Measurements from ENCODE around the gene TPK1. TPM values are rescaled to one million over a fixed set of nuclear protein-coding genes. Genes with fewer than 3 reads are reported as not detected.

The TPK1 gene
- total RNA-seq, 1 donor from 2014 or later: 0.77 TPM

DNA sequence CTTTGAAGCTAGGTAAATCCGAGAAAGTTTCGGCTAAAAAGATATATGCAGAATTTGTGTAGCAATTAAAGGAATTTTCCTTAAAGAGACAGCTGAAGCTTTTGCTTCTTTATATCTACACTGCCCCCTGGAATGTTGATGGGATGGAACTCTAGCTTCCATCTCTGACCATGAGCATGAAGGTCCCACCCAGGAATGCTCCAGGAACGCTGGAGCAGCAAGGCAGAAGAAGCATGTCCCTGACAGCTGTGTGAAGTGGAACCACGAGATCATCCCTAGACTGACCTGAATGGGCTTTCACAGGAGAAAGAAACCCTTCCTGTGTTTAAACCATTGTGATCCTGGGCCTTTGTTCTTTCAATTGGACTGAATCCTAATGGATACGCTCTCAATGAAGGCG, 332.6 kb downstream of the TPK1 start:
- H3K27ac Mint-ChIP-seq (ENCODE audit: unreplicated experiment): no peak overlapping the region
- no peak overlapping the region for H3K4me3 Mint-ChIP-seq (ENCODE audit: unreplicated experiment)
- TF ChIP-seq, protein P1, sequence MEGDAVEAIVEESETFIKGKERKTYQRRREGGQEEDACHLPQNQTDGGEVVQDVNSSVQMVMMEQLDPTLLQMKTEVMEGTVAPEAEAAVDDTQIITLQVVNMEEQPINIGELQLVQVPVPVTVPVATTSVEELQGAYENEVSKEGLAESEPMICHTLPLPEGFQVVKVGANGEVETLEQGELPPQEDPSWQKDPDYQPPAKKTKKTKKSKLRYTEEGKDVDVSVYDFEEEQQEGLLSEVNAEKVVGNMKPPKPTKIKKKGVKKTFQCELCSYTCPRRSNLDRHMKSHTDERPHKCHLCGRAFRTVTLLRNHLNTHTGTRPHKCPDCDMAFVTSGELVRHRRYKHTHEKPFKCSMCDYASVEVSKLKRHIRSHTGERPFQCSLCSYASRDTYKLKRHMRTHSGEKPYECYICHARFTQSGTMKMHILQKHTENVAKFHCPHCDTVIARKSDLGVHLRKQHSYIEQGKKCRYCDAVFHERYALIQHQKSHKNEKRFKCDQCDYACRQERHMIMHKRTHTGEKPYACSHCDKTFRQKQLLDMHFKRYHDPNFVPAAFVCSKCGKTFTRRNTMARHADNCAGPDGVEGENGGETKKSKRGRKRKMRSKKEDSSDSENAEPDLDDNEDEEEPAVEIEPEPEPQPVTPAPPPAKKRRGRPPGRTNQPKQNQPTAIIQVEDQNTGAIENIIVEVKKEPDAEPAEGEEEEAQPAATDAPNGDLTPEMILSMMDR (IDR thresholded peaks at IDR 0.05; ENCODE audit: unreplicated experiment): no peak
- no peaks in the 10 kb centered on the region for H3K4me1 Mint-ChIP-seq (ENCODE audit: unreplicated experiment)
- no peaks in the 10 kb centered on the region for H3K9me3 Mint-ChIP-seq (ENCODE audit: unreplicated experiment)
- H3K27me3 Mint-ChIP-seq (ENCODE audit: unreplicated experiment): no peaks in the 10 kb centered on the region
- no peak for DNase-seq (ENCODE audit: low spot score)
- H3K36me3 Mint-ChIP-seq (ENCODE audit: low read depth, unreplicated experiment): no peaks in the 10 kb centered on the region

DNA sequence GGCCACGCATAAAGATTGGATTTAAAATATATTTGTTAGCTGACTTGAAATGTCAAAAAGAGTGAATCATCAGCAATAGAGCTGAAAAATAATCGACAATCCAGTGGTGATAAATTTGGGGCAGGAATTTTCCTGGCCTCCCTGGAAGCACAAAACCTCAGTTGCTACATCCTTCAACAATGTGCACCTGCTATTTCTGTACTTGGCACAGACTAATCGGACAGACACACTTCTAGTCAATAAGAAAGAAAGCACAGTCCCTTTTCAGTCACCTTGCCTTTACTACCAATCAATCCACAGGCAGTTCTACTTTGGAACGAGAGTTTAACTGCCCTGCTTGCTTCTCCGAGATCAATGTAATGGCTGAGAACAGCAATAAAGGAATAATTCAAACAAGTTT, 335.6 kb downstream of the TPK1 start:
- no peak for DNase-seq (ENCODE audit: low spot score)
- H3K9me3 Mint-ChIP-seq (ENCODE audit: unreplicated experiment): no peaks in the 10 kb centered on the region

DNA sequence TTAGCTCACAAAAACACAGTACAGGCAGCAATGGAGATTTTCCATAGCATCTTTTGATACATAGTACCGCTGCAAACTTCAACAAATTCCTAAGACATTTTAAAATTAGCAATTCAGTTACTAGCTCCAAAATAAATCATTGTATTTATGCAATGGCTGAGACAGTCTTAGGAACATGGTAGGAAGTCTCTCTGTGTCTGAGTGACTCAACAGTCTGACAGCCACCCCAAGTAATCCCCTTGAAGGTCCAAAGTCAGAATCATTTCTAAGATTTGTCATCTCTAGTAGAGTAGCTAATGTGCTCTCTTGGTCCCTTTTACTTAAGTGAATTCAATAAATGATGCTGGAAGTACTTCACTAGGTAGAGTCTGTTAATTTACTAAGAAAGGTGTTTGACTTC, 338.6 kb downstream of the TPK1 start:
- TF ChIP-seq, protein P1 (IDR thresholded peaks at IDR 0.05; ENCODE audit: unreplicated experiment): no peak
- DNase-seq (ENCODE audit: low spot score): no peak
- Mint-ChIP-seq H3K36me3 (ENCODE audit: low read depth, unreplicated experiment) (no peaks in the 10 kb centered on the region), H3K27me3 (ENCODE audit: unreplicated experiment) (no peaks in the 10 kb centered on the region), H3K9me3 (ENCODE audit: unreplicated experiment) (no peaks in the 10 kb centered on the region), H3K4me3 (ENCODE audit: unreplicated experiment) (no peak overlapping the region), H3K4me1 (ENCODE audit: unreplicated experiment) (no peaks in the 10 kb centered on the region), H3K27ac (ENCODE audit: unreplicated experiment) (no peak overlapping the region)

More for the DNA sequence above, 335.6 kb downstream of the TPK1 start:
- TF ChIP-seq, protein P1 (IDR thresholded peaks at IDR 0.05; ENCODE audit: unreplicated experiment): no peak
- Mint-ChIP-seq H3K27ac (ENCODE audit: unreplicated experiment) (no peak overlapping the region), H3K4me1 (ENCODE audit: unreplicated experiment) (no peaks in the 10 kb centered on the region), H3K36me3 (ENCODE audit: low read depth, unreplicated experiment) (no peaks in the 10 kb centered on the region), H3K4me3 (ENCODE audit: unreplicated experiment) (no peak overlapping the region), H3K27me3 (ENCODE audit: unreplicated experiment) (no peaks in the 10 kb centered on the region)

DNA sequence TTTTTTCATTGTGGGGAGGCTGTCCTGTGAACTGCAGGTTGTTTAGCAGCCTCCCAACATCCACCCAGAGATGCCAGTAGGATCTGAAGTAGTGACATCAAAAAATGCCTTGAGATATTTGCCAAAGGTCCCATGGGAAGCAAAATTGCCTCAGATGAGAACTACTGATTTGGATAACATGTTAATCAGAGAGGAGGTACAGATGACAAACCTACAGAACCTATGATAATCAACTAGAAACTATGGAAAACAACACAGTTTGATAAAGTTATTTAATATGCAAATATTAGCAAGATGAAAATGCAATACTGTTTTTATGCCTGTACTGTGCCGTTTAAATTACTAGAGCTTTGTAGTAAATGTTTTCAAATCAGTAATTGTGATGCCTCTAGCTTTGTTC, 341.5 kb downstream of the TPK1 start:
- no peak for DNase-seq (ENCODE audit: low spot score)
- Mint-ChIP-seq H3K9me3 (ENCODE audit: unreplicated experiment) (no peaks in the 10 kb centered on the region), H3K27me3 (ENCODE audit: unreplicated experiment) (no peaks in the 10 kb centered on the region), H3K4me1 (ENCODE audit: unreplicated experiment) (no peaks in the 10 kb centered on the region), H3K27ac (ENCODE audit: unreplicated experiment) (no peak overlapping the region), H3K36me3 (ENCODE audit: low read depth, unreplicated experiment) (no peaks in the 10 kb centered on the region), H3K4me3 (ENCODE audit: unreplicated experiment) (no peak overlapping the region)
- TF ChIP-seq, protein P1 (IDR thresholded peaks at IDR 0.05; ENCODE audit: unreplicated experiment): no peak

DNA sequence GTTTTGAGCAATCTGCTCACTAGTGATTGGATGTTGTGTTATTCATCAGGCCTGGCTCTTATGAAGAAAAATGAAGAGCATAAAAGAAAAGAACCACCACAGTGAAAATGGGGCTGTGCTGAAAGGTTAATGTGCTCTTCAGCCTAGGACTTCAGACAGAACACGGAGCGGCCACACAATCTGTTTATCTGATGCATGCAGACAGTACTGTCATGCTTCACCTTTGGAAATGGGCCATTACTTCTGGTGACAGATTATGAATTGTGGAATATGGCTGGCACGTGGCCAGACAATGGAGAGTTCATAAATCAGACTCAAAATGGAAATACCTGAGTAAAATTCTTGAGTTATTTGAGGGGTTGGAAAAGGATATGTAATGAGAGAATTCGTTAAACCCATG, 346.3 kb downstream of the TPK1 start:
- Mint-ChIP-seq H3K4me1 (ENCODE audit: unreplicated experiment) (no peaks in the 10 kb centered on the region), H3K9me3 (ENCODE audit: unreplicated experiment) (no peaks in the 10 kb centered on the region), H3K27me3 (ENCODE audit: unreplicated experiment) (peaks cover 2% of the 10 kb centered on the region), H3K36me3 (ENCODE audit: low read depth, unreplicated experiment) (no peaks in the 10 kb centered on the region), H3K27ac (ENCODE audit: unreplicated experiment) (no peak overlapping the region), H3K4me3 (ENCODE audit: unreplicated experiment) (no peak overlapping the region)
- TF ChIP-seq, protein P1 (IDR thresholded peaks at IDR 0.05; ENCODE audit: unreplicated experiment): no peak
- no peak for DNase-seq (ENCODE audit: low spot score)
